GM12878 (cell line): ENCODE measurements around the gene VWA3A. TPM values are rescaled to one million over a fixed set of nuclear protein-coding genes. Genes with fewer than 3 reads are reported as not detected.

Source experiments
- ASH2L ChIP-seq: fragments of 300-600, 200-600 bp; sonication (generic); IDR thresholded peaks from 2 replicates; pipeline ENCODE4 v1.6.1; 2017; ENCODE audit warnings: low read depth, mild to moderate bottlenecking, borderline replicate concordance
- BCL11A ChIP-seq: IDR thresholded peaks from 2 replicates; pipeline ENCODE4 v1.6.1; 2011; ENCODE audit warnings: low read depth, low read length
- CREM ChIP-seq: IDR thresholded peaks from 2 replicates; pipeline ENCODE4 v1.6.1; 2014; ENCODE audit warnings: antibody characterized with exemption, low read depth
- EZH2 ChIP-seq: IDR thresholded peaks from 2 replicates; pipeline ENCODE4 v1.6.1; 2012; ENCODE audit warnings: low read depth, mild to moderate bottlenecking, control low read depth, inconsistent platforms, low read length, borderline replicate concordance; ENCODE audit not compliant: control insufficient read depth
- HCFC1 ChIP-seq: fragments of 150-350 bp; IDR thresholded peaks from 2 replicates; pipeline ENCODE4 v1.6.1; 2014; ENCODE audit warnings: low read length
- IKZF1 ChIP-seq: fragments of 450-650 bp; conservative IDR thresholded peaks from 2 replicates; pipeline ENCODE4 v1.6.1; 2017; ENCODE audit warnings: antibody characterized with exemption, mild to moderate bottlenecking
- JUND ChIP-seq: IDR thresholded peaks from 2 replicates; pipeline ENCODE4 v1.6.1; 2012; ENCODE audit warnings: low read depth, mild to moderate bottlenecking, low read length, improper control_type of control experiment, moderate library complexity
- NFXL1 ChIP-seq: fragments of 450-650 bp; IDR thresholded peaks from 2 replicates; pipeline ENCODE4 v1.6.1; 2017; ENCODE audit warnings: antibody characterized with exemption, mild to moderate bottlenecking, borderline replicate concordance
- PAX8 ChIP-seq: fragments of 450-650 bp; IDR thresholded peaks from 2 replicates; pipeline ENCODE4 v1.6.1; 2017; ENCODE audit warnings: mild to moderate bottlenecking, moderate library complexity
- PML ChIP-seq: IDR thresholded peaks from 2 replicates; pipeline ENCODE4 v1.6.1; 2012; ENCODE audit warnings: low read length, inconsistent platforms
- RELA ChIP-seq: fragments of 450-650 bp; IDR thresholded peaks from 2 replicates; pipeline ENCODE4 v1.8.0; 2014; ENCODE audit warnings: borderline replicate concordance; ENCODE audit not compliant: partially characterized antibody
- SMARCA5 ChIP-seq: fragments of 450-650 bp; IDR thresholded peaks from 2 replicates; pipeline ENCODE4 v1.6.1; 2017; ENCODE audit warnings: mild to moderate bottlenecking
- SRF ChIP-seq, 2 experiments: IDR thresholded peaks; 2 replicates each; pipeline ENCODE4 v1.6.1; 2011; ENCODE audit warnings: low read depth in 2 of 2, low read length in 2 of 2, mild to moderate bottlenecking in 1 of 2, moderate library complexity in 1 of 2
- TCF12 ChIP-seq: IDR thresholded peaks from 2 replicates; pipeline ENCODE4 v1.6.1; 2011; ENCODE audit warnings: low read depth, mild to moderate bottlenecking, low read length
- ZSCAN29 ChIP-seq: fragments of 450-650 bp; IDR thresholded peaks from 2 replicates; pipeline ENCODE4 v1.6.1; 2017; ENCODE audit warnings: mild to moderate bottlenecking, moderate library complexity
- polyA plus RNA-seq, 11 experiments: library from polyadenylated mRNA; depleted of rRNA in 4 of 11; unstranded in 6 of 11; stranded (reverse) in 5 of 11; fragments of >200 nt; fragmentation: Nextera tagmentation in 4 of 11; fragmentation: Illumina TruSeq in 1 of 11; extraction: Ambion mirVana in 4 of 11; extraction: Trizol in 1 of 11; gene quantifications; 1 replicate in 1 of 11; 2 replicates in 10 of 11; pipeline versions ENCODE4 v1.2.1 to v1.2.3, GENCODE V29; 2011 to 2016; ENCODE audit warnings: inconsistent platforms in 2 of 11, missing spikeins in 2 of 11, low read depth in 1 of 11
- total RNA-seq, 4 experiments: library from RNA; depleted of rRNA in 3 of 4; stranded (reverse); fragments of >200 nt in 3 of 4; fragmentation: Illumina TruSeq in 1 of 4; extraction: Trizol in 1 of 4; gene quantifications; 2 replicates each; pipeline versions ENCODE4 v1.2.1 to v1.2.3, GENCODE V29; 2013 to 2021
- TF ChIP-seq, protein P1 (sequence below): fragments of 450-650 bp; IDR thresholded peaks from 2 replicates; pipeline ENCODE4 v1.6.1; 2017; ENCODE audit warnings: low read depth, mild to moderate bottlenecking, moderate library complexity
- TF ChIP-seq, protein P2 (sequence below): IDR thresholded peaks from 2 replicates; pipeline ENCODE4 v1.6.1; 2011; ENCODE audit warnings: mild to moderate bottlenecking, low read depth, low read length, moderate library complexity; ENCODE audit not compliant: insufficient replicate concordance
- TF ChIP-seq, protein P3 (sequence below): IDR thresholded peaks from 2 replicates; pipeline ENCODE4 v1.6.1; 2011; ENCODE audit warnings: low read depth, low read length, improper control_type of control experiment, borderline replicate concordance
- TF ChIP-seq, protein P4 (sequence below): fragments of 450-650 bp; IDR thresholded peaks from 2 replicates; pipeline ENCODE4 v1.6.1; 2018; ENCODE audit warnings: mild to moderate bottlenecking, low read depth, moderate library complexity; ENCODE audit not compliant: partially characterized antibody
- TF ChIP-seq, protein P5 (sequence below): fragments of 150-350 bp; IDR thresholded peaks from 2 replicates; pipeline ENCODE4 v1.6.1; 2014; ENCODE audit warnings: mild to moderate bottlenecking, low read depth, low read length
- TF ChIP-seq, protein P6 (sequence below), 3 experiments: IDR thresholded peaks in 2 of 3; conservative IDR thresholded peaks in 1 of 3; 2 replicates each; pipeline ENCODE4 v1.5.1; 2011; ENCODE audit warnings: low read depth in 3 of 3, low read length in 3 of 3, mild to moderate bottlenecking in 3 of 3, control low read depth in 2 of 3, moderate library complexity in 2 of 3, inconsistent platforms in 1 of 3, mixed read lengths in 1 of 3; ENCODE audit not compliant: control insufficient read depth in 2 of 3, insufficient read depth in 1 of 3; ENCODE audit errors: extremely low read depth in 1 of 3

VWA3A gene
- total and polyA plus RNA-seq, 10 of the 15 experiments (the other 5 are each of a cell fraction or from before 2014, with no cell fraction given): 0.01 TPM; not detected in 9

DNA sequence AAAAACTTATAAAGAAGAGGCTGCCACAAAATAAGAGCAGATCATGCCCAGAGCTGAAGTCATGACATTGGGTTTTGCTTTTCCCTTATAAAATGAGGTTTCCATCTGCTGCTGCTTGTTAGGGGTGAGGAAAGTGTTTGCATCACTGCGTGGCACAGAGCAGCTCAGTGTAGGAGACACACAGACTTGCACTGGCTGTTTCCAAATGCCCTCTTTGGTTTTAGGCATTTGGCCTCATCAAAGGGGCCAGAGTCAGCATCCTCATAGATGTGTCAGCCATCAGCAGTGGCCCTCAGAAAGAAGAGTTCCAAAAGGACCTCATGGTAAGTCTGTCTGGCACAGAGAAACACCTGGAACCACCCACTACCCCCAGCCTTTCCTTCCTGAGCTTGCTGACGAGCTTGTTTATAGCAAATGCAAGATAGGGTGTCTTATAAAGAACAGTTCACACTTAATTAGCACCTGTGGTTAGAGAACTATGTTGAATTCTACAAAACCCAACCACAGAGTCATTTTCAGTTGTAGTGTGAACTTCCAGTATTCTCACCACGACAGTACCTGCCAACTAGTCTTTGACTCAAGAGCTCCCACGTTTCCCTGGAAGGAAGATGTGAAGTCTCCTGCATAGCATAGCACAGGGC lies 17.0 kb downstream of the VWA3A start (continued):
- TF ChIP-seq, protein P1, sequence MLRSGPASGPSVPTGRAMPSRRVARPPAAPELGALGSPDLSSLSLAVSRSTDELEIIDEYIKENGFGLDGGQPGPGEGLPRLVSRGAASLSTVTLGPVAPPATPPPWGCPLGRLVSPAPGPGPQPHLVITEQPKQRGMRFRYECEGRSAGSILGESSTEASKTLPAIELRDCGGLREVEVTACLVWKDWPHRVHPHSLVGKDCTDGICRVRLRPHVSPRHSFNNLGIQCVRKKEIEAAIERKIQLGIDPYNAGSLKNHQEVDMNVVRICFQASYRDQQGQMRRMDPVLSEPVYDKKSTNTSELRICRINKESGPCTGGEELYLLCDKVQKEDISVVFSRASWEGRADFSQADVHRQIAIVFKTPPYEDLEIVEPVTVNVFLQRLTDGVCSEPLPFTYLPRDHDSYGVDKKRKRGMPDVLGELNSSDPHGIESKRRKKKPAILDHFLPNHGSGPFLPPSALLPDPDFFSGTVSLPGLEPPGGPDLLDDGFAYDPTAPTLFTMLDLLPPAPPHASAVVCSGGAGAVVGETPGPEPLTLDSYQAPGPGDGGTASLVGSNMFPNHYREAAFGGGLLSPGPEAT: peak; percentile 78
- TF ChIP-seq PML (no peak), SMARCA5 (no peak), JUND (no peak), RELA (no peak), TCF12 (no peak), BCL11A (no peak), CREM (no peak), PAX8 (no peak), HCFC1 (no peak), ASH2L (no peak), SRF (IDR thresholded peaks at IDR 0.05; ENCODE audit: low read depth in 2 of 2, low read length in 2 of 2) (no peak), NFXL1 (no peak), EZH2 (no peak), IKZF1 (peak; percentile 40; the same call in 1 of the 2 replicates), ZSCAN29 (no peak)
- TF ChIP-seq, protein P2, sequence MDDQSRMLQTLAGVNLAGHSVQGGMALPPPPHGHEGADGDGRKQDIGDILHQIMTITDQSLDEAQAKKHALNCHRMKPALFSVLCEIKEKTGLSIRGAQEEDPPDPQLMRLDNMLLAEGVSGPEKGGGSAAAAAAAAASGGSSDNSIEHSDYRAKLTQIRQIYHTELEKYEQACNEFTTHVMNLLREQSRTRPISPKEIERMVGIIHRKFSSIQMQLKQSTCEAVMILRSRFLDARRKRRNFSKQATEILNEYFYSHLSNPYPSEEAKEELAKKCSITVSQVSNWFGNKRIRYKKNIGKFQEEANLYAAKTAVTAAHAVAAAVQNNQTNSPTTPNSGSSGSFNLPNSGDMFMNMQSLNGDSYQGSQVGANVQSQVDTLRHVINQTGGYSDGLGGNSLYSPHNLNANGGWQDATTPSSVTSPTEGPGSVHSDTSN: no peak
- TF ChIP-seq, protein P3, sequence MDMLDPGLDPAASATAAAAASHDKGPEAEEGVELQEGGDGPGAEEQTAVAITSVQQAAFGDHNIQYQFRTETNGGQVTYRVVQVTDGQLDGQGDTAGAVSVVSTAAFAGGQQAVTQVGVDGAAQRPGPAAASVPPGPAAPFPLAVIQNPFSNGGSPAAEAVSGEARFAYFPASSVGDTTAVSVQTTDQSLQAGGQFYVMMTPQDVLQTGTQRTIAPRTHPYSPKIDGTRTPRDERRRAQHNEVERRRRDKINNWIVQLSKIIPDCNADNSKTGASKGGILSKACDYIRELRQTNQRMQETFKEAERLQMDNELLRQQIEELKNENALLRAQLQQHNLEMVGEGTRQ: no peak
- TF ChIP-seq, protein P4, sequence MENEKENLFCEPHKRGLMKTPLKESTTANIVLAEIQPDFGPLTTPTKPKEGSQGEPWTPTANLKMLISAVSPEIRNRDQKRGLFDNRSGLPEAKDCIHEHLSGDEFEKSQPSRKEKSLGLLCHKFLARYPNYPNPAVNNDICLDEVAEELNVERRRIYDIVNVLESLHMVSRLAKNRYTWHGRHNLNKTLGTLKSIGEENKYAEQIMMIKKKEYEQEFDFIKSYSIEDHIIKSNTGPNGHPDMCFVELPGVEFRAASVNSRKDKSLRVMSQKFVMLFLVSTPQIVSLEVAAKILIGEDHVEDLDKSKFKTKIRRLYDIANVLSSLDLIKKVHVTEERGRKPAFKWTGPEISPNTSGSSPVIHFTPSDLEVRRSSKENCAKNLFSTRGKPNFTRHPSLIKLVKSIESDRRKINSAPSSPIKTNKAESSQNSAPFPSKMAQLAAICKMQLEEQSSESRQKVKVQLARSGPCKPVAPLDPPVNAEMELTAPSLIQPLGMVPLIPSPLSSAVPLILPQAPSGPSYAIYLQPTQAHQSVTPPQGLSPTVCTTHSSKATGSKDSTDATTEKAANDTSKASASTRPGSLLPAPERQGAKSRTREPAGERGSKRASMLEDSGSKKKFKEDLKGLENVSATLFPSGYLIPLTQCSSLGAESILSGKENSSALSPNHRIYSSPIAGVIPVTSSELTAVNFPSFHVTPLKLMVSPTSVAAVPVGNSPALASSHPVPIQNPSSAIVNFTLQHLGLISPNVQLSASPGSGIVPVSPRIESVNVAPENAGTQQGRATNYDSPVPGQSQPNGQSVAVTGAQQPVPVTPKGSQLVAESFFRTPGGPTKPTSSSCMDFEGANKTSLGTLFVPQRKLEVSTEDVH: no peak
- TF ChIP-seq, protein P5, sequence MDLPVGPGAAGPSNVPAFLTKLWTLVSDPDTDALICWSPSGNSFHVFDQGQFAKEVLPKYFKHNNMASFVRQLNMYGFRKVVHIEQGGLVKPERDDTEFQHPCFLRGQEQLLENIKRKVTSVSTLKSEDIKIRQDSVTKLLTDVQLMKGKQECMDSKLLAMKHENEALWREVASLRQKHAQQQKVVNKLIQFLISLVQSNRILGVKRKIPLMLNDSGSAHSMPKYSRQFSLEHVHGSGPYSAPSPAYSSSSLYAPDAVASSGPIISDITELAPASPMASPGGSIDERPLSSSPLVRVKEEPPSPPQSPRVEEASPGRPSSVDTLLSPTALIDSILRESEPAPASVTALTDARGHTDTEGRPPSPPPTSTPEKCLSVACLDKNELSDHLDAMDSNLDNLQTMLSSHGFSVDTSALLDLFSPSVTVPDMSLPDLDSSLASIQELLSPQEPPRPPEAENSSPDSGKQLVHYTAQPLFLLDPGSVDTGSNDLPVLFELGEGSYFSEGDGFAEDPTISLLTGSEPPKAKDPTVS: no peak
- TF ChIP-seq, protein P6, sequence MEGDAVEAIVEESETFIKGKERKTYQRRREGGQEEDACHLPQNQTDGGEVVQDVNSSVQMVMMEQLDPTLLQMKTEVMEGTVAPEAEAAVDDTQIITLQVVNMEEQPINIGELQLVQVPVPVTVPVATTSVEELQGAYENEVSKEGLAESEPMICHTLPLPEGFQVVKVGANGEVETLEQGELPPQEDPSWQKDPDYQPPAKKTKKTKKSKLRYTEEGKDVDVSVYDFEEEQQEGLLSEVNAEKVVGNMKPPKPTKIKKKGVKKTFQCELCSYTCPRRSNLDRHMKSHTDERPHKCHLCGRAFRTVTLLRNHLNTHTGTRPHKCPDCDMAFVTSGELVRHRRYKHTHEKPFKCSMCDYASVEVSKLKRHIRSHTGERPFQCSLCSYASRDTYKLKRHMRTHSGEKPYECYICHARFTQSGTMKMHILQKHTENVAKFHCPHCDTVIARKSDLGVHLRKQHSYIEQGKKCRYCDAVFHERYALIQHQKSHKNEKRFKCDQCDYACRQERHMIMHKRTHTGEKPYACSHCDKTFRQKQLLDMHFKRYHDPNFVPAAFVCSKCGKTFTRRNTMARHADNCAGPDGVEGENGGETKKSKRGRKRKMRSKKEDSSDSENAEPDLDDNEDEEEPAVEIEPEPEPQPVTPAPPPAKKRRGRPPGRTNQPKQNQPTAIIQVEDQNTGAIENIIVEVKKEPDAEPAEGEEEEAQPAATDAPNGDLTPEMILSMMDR (IDR thresholded peaks at IDR 0.05 in 2 of 3, conservative IDR thresholded peaks at IDR 0.05 in 1 of 3; ENCODE audit: control insufficient read depth in 2 of 3, extremely low read depth in 1 of 3, insufficient read depth in 1 of 3, low read depth in 3 of 3, low read length in 3 of 3): no peak
